ENCODE results near the gene RPS5. TPM values are rescaled to one million over a fixed set of nuclear protein-coding genes. Genes with fewer than 3 reads are reported as not detected.

Gene RPS5
- total RNA-seq, 1 experiment from 2014 or later = 1,400 TPM

DNA sequence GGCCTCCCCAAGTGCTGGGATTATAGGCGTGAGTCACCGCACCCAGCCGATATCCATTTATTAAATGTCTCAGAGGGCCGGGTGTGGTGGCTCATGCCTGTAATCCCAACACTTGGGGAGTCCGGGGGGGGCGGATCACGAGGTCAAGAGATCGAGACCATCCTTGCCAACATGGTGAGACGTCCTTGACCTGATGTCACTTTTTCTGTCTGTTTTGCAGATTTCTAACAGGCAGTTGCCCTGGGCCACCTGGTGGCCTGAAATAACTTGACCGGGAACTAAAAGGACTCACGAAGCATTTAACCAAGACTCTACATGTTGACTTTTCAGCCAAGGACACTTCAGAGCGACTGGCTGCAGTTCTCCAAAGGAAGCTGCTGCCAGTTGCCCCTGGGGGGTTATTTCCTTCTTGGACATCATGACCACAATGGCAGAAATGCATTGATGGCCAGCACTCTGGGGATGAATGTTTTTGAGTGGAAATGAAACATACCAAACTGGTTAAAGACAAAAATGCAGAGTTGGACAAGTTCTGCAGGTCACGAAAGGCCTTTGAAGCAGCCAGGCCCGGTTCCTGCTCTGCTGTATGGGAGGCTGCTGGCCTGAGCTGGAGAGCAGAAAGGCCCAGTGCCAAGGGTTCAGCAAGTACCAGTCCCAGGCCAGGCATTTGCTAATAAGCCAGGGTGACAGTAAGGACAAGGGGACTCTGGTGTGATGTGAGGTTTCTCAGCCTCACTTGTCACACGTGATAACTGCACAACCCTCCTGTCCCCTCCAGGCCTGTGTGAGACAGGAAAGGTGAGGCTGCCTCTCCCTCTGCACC is 14.5 kb upstream of the RPS5 start:
- Histone ChIP-seq H3T11ph (ENCODE audit: low read length) (no peak overlapping the region), H3K9ac (ENCODE audit: extremely low read depth, insufficient read length, low read length) (no peak overlapping the region), H3K9me3 (ENCODE audit: control insufficient read depth, low read depth, low read length) (no peaks in the 10 kb centered on the region), H2BK15ac (ENCODE audit: low read depth, low read length) (no peak overlapping the region), H3K4ac (ENCODE audit: low read depth, low read length) (no peak overlapping the region), H3K4me1 (ENCODE audit: insufficient read depth, low read length) (no peaks in the 10 kb centered on the region), H3K56ac (ENCODE audit: insufficient read length, low read depth, low read length) (no peak overlapping the region), H3K27me3 (ENCODE audit: insufficient read depth, low read length) (no peaks in the 10 kb centered on the region), H3K18ac (ENCODE audit: insufficient read length, low read depth, low read length) (no peak overlapping the region), H3K14ac (ENCODE audit: insufficient read depth, low read length) (no peak overlapping the region), H3K4me2 (ENCODE audit: insufficient read depth, insufficient read length, low read length) (no peak overlapping the region), H4K20me1 (ENCODE audit: control insufficient read depth, insufficient read depth, insufficient read length) (no peaks in the 10 kb centered on the region), H3K79me1 (ENCODE audit: insufficient read depth, low read depth, low read length, poor library complexity, severe bottlenecking) (no peaks in the 10 kb centered on the region), H4K91ac (ENCODE audit: insufficient read length, low read depth, low read length) (no peak overlapping the region), H3K79me2 (ENCODE audit: insufficient read depth, low read length) (no peaks in the 10 kb centered on the region), H2BK5ac (ENCODE audit: insufficient read length, low read length) (no peak overlapping the region), H2BK12ac (ENCODE audit: insufficient read length, low read depth, low read length) (no peak overlapping the region), H2BK20ac (ENCODE audit: low read depth, low read length, poor library complexity, severe bottlenecking) (no peak overlapping the region), H3K23ac (ENCODE audit: insufficient read length, low read depth, low read length) (no peak overlapping the region), H2AFZ (ENCODE audit: low read length) (no peak overlapping the region), H3K27ac (ENCODE audit: insufficient read length, low read depth, low read length) (no peak overlapping the region), H4K5ac (ENCODE audit: insufficient read length, low read depth, low read length) (no peak overlapping the region), H4K8ac (replicated peaks; ENCODE audit: insufficient read length, low read depth, low read length) (no peak overlapping the region), H2AK5ac (ENCODE audit: insufficient read length, low read length) (no peak overlapping the region), H2BK120ac (ENCODE audit: low read depth, low read length, poor library complexity, severe bottlenecking) (no peak overlapping the region), H3K23me2 (ENCODE audit: insufficient read length, low read depth, low read length, poor library complexity, severe bottlenecking) (no peaks in the 10 kb centered on the region)
- Mint-ChIP-seq H3K27ac (peak overlapping the region in 1 of 3 experiments; percentile 66; a peak in 2 of 7 replicates), H3K36me3 (ENCODE audit: insufficient read depth in 1 of 3, low read depth in 3 of 3) (peaks cover 0 to 3% (median 0%) of the 10 kb centered on the region in 3 experiments; a peak in 1 of 7 replicates), H3K27me3 (ENCODE audit: low read depth) (no peaks in the 10 kb centered on the region), H3K9me3 (no peaks in the 10 kb centered on the region), H3K4me1 (no peaks in the 10 kb centered on the region), H3K4me3 (no peak overlapping the region)
- TF ChIP-seq, protein P1, sequence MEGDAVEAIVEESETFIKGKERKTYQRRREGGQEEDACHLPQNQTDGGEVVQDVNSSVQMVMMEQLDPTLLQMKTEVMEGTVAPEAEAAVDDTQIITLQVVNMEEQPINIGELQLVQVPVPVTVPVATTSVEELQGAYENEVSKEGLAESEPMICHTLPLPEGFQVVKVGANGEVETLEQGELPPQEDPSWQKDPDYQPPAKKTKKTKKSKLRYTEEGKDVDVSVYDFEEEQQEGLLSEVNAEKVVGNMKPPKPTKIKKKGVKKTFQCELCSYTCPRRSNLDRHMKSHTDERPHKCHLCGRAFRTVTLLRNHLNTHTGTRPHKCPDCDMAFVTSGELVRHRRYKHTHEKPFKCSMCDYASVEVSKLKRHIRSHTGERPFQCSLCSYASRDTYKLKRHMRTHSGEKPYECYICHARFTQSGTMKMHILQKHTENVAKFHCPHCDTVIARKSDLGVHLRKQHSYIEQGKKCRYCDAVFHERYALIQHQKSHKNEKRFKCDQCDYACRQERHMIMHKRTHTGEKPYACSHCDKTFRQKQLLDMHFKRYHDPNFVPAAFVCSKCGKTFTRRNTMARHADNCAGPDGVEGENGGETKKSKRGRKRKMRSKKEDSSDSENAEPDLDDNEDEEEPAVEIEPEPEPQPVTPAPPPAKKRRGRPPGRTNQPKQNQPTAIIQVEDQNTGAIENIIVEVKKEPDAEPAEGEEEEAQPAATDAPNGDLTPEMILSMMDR (conservative IDR thresholded peaks at IDR 0.05) = peak; percentile 59
- no CpG with 5 or more reads among the region's 15 CpGs for WGBS (ENCODE audit: extremely low coverage, insufficient read length, low lambda C conversion rate)
- no peak for DNase-seq

Measured in H9 (cell line).